NCI-H446 treated with DMSO at 0.1 percent for 48 hours (cell line): ENCODE data around the gene SMARCB1.

Source experiments
- DNase-seq: peaks from one replicate; lab custom pipeline; 2025; lab: John Stamatoyannopoulos, UW

Gene SMARCB1

DNA sequence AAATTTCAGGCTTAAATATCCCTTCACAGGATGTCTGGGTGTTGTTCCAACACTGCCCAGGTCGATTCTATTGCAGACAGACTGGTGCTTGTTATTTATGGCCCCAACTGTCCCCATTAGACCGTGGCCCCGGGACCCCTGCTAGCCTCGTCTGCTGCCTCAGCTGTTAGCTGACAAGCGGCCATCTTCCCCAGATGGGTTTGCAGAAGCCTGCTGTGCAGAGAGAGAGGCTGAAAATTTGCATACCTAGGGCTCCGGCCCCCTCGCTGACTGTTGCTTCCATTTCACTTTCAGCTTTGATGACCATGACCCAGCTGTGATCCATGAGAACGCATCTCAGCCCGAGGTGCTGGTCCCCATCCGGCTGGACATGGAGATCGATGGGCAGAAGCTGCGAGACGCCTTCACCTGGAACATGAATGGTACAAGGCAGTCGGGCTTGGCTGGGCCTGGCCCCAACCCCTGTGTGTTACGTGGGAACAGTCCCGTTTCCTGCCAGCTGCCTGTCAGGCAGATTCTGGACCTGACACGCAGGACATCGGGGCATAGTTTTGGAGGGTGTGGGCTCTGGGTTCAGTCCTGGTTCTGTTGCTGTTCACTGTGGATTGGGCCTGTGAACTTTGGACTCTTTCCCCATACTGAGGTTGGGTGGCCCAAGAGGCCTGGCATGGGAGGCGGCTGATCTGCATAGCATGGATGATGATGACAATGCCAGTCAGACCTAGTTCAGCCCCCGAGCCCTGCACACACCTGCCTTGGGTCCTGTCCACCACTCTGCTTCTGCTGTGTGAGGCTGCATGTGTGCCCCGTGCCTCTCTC is 16.4 kb downstream of the SMARCB1 start:
- no peak for DNase-seq

DNA sequence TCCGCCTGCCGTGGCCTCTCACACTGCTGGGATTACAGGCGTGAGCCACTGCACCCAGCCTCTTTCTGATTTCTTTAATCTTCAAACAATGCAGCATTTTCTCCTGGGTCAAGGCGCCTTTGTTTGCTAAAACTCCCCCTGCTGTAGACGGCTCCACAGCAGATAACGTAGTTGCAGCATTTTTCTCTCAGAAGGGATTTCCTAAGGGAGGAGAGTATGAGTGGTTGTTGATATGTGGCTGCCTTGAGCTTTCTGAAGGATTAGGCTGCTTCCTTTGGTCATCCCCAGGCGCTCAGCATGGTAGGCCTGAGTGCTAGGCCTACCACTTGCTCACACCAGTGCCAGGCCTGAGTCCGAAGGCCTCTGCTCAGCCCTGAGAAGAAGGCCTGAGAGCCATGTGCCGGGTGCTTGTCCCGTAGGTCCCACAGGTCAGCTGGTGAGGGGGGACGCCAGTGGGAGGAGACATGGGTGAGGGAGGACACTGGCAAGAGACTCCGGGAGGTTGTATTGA is 18.1 kb downstream of the SMARCB1 start:
- no peak for DNase-seq

DNA sequence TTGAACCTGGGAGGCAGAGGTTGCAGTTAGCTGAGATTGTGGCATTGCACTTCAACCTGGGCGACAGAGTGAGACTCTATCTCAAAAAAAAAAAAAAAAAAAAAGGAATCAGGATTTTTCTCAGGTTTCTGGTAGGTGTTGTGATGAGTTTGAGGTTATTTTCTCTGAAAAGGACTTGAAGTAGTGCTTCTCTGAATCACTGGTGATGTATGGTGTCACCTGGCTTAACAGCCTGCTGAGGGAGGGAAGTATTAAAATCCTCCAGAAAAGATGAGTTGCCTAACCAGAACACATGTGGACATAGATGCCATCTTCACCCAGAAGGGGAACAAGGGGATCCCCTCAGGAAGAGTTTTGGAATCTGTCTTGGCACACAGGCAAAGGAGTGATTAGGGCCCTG is 20.1 kb downstream of the SMARCB1 start:
- no peak for DNase-seq

DNA sequence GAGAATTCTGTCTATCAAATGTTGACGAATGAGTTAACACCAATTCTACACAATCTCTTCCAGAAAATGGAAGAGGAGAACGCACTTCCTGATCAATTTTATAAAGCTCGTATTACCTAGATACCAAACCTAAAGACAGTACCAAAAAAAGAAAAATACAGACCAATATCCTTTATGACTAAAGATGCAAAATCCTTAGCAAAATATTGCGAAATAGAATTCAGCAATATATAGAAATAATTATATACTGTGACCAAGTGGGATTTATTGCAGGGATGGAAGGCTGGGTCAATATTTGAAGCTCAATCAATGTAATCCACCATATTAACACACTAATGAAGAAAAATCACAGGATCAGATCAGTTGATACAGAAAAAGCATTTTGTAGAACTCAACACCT is 25.6 kb downstream of the SMARCB1 start:
- no peak for DNase-seq

DNA sequence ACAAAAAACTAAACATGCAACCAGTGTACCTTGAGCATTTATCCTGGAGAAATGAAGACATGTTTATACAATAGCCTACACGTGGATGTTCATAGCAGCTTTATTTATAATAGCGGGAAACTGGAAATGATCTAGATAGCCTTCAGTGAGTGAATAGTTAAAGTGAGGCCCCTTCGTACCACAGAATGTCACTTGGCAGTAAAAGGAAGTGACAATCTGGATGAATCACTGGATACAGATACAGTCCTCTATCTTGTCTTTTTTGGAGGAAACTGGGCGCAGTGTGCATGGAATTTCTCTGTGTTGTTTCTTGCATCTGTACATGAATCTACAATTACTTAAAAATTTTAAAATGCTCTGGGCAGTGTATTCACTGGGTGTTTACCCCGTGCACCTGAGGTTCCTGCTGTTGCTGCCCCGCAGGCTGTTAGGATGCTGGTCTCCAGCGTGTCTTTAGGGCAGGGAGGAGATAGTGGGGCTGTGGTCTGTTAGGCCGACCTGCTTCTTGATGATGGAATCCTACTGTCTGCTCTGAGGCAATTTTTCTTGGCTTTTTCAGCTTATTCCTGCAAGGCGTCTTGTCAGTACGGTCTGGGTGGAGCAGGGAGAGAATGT is 28.9 kb downstream of the SMARCB1 start:
- DNase-seq, result no peak

DNA sequence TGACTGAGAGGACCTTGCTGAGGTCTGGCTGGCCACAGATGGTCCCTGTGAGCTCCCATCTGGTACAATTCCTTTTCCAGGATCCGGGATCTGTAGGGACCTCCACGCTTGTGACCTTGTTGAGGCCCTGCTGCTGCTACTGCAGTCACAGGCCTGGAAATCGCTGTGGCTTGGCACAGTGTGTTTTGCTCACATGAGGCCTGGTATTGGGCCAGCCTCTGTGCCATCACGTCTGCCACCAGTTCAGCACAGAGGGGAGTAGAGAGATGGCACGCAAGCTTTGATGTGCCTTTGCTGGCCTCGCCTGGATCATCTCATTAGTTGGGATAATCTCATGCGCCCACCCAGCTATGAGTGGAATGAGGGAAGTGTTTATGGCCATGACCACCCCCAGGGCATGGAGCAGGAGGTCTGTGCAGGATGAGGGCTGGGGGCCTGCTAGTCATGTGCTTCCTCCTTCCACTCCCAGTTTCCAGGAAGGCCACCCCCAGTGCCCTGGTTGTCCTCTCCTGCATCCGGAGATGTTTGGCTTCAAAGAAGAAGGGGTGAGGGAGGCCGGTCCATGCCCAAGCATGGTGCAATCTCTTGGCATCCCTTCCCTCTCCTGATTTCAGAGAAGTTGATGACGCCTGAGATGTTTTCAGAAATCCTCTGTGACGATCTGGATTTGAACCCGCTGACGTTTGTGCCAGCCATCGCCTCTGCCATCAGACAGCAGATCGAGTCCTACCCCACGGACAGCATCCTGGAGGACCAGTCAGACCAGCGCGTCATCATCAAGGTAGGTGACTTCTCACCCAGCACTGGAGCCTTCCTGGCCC is 29.6 kb downstream of the SMARCB1 start:
- DNase-seq, result peak; percentile 59

DNA sequence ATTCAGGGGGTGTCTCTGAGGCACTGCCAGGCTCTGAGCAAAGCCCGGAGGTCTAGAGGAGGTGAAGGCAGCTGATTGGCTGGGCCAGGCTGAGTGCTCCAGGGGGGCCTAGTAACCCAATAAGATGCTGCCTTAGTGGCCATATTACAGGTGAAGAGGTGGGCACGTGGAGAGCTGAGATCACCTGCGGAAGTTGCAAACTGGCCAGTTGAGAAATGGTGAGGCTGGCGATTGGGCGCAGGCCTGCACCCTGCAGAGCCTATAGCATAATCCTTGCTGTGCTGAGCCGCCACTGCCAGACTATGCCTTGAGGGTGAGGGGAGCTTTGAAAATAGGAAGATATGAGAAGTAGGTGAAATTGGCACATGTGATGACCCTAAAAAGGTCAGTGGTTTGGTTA is 30.4 kb downstream of the SMARCB1 start:
- no peak for DNase-seq

DNA sequence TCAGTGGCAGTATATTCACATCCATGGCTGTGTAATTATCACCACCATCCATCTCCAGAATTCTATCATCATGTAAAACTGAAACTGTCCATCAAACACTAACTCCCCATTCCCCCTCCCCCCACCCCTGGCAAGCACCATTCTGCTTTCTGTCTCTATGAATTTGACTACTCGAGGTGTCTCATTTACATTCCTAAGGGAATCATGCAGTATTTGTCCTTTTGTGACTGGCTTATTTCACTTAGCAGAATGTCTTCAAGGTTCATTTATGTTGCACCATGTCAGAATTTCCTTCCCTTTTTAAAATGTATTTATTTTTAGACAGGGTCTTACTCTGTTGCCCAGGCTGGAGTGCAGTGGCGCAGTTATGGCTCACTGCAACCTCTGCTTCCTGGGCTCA is 31.8 kb downstream of the SMARCB1 start:
- DNase-seq, result no peak

DNA sequence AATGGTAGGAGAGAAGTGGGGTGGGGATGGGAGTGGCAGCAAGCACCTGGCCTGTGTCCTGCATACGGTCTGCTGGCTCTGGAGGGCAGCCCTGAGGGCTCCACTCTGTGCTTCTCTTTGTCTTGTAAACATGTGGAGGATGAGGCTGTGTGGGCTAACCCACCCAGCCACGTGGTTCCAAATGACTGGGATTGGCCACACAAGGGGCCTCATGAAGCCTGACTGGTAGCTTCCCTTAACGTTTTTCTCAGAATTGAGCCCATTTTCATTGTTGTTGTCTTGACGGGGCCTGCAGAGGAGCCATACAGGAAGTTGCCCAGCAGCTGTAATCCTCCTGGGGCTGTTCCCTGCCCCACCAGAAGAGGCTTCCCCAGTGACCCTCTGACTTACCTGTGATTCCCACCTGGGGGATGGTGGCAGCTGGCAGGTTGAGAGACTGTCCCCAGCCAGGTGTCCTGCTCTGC is 34.0 kb downstream of the SMARCB1 start:
- DNase-seq, result no peak

DNA sequence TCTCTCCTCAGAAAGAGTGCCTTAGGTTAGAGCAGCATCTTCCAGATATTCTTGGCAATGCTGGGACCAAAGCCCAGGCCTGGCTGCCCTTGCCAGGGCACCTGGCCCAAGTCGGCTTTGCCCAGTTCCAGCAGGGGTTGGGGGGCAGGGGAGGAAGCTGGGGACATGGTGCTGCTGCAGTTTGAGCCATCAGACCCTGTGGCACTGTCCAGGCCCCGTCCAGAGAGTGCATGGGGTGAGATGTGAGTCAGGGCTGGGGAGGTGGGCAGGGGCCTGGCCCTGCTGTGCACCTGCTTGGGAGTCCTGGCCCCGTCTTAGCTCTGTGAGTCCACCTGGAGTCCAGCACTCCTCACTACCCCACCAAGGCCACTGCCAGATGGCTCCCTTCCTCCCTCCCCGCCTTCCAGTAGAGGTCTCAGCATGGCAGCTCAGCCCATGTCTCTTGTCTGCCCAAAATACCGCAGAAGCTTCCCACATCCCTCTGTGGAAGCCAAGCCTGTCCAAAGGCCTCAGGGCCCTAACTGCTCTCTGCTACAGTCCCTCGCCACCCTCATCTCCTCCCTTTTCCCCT is 35.4 kb downstream of the SMARCB1 start:
- DNase-seq, result no peak

DNA sequence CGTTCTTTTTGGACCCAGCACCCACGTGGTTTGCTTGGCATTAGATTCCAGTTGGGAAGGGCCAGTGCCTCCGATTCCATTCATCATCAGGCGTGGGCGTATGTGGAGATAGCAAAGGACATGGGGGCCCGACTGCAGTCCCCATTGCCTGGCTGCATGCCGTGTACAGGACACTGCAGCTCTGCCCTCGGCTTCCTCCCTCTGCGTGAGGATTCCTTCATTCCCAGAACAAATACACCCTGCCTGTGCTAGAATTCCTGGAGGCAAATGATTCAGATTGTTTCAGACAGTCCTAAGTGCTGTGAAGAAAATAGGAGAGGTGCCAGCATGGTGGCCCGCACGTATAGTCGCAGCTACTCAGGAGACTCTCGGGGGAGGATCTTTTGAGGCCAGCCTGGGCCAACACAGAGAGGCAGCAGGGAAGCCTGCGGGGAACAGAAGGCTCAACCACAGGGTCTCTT is 36.6 kb downstream of the SMARCB1 start:
- DNase-seq, result no peak

DNA sequence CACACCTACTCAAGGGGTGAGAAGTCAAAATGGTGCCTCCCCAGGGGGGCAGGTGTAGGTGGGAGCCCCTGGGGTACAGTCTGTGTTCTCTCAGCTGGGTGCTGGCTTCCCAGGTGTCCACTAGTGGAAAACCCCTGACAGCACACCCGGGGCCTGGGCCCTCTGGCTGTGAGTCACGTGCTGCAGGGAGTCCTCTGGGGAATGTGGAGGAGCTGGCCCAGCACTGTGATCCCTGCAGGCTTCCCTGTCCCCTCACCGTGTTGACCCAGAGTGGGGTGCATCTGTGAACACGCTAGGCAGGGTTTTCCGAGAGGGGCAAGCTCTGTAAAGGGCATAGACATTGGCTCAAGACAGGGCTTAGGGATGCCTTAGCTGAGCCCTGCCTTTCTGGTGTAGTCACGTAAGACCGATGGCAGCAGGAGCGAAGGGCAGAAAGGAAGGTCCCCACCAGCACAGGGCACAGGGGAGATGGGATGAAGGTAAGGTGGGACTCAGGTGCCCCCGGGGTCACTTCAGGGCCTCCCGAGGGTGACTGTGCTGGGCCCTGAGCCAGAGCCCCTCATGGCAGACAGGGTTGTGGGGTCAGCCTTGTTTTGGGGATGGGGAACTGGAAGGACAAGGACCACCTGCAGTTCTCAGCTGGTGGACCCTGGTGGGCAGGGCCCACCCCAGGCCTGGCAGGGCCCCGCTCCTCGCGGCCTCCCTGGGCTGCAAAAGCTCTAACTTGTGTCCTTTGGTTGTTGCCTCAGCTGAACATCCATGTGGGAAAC is 37.9 kb downstream of the SMARCB1 start:
- no peak for DNase-seq

DNA sequence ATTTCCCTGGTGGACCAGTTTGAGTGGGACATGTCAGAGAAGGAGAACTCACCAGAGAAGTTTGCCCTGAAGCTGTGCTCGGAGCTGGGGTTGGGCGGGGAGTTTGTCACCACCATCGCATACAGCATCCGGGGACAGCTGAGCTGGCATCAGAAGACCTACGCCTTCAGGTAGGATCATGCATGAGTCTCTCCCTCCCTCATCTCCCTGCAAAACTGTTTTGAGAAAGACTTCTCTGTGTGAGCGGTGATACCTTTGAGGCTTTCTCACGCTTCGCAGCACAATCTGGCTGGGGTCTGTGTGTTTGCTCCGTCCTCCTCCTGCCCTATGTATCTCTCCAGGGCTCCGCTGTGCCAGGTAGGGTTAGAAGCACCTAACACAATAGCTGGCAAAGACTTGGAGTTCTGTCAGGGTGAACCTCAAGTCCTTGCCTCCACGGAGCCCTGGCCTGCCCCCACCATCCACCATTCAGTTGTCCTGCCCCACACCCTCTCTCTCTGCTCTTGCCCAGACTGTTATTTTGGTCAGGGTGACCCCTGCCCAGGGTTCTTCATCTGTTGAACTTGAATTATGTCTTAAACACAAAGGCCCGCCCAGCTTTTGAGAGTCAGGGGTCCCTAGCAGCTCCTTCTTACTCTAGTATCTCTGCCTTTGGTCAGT is 38.6 kb downstream of the SMARCB1 start:
- DNase-seq, result no peak

DNA sequence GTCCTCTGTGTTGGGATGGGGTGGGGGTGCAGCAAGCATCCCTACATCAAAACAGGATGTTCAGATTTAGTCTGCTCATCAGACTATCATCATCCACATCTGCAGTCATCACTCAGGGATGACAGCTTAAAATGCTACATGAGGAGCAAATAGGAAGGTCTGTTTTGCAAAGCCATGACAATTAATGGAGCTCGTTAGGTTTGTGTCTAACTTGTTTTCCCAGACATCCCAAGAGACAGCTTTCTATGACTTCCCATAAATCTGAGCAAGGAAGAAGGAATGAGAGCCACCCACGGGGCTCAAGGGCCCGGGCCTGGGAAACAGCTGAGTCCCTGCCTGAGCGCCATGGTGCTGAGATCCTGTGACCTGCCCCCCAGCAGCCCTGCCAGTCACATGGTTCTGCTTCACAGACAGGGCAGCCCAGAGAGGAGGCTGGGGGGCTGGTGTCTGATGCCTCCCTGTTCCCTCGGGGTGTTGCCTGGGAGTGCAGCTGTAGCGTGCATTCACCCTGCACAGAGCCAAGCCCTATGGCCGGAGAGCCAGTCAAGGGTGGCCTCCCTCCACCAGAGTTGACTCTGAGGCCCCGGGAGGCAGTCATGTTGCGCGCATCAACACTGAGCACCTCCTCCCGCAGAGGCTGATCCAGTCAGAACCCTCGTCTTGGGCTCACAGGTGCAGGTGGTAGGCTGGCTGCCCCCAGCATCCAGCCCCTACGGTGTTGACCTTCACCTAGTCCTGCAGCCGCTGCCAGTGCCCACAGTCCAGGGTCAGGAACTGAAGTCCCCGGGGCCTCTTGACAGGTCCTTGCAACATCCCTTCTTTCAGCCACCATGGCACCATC is 40.0 kb downstream of the SMARCB1 start:
- DNase-seq, result no peak

DNA sequence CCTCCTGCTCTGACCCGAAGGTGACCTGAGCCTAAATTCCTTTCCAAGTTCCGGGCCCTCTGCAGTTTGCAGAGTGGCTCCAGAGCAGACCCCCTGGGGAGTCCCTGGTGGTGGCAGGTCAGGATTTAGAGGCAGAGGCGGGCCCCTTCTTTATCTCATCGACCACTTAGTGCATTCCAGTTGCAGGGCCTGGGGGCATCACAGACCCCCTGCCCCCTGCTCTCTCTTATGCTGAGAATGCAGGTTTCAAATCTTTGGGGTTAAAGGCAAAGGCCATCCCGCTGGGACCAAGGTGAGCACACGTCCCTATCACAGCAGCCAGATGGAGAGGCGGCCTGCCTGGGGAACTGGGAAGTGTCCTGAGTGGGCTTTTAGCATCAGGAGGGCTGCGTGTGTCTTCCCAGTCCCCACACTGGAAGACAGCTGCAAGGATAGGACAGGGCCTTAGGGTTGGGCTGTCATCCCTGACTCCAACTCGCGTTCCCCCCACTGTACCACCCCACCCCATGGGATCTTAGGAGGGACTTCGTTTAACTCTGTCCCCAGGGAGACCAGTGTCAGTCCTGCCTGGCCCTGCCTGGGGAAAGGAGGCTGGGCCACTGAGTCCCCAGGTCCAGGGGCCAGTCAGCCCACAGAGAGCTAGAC is 40.7 kb downstream of the SMARCB1 start:
- DNase-seq, result no peak

DNA sequence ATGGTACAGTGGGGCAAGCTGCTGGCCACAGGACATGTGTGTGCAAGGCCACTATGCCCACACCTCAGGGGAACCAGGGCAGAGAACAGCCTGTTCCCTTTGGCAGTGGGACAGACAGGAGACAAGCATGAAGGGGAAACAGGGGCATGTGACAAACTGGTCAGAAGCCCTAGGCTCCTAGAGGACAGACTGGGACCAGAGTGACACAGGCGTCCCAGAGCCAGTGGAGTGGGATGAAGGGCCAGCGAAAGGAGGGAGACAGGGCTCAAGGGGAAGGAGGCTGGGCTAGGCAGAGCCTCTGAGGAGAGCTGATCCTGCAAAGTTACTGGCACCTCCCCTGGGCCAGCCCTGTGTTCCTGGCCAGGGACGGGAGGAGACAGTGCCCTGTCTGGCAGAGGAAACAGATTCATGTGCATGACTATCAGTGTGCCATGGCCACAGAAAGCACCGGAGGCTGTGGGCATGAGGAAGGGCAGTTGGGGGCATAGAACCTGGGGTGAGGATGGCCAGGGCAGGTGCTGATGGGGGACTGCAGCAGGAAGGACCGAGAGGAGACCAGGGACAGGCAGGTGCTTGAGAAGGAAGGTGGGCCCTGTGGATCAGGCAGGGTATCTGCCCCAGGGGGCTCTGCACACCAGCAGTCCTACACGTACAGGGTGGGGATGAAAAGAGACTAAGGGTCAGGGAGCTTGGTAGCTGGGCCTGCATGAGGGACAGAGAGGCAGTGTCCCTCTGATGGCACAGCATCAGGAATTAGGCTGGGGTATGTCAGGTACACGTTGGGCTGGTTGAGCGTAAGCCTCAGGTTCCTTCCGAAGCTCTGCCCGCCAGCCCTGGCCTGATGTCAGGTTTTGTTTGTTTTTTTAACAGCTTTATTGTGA is 42.3 kb downstream of the SMARCB1 start:
- no peak for DNase-seq

DNA sequence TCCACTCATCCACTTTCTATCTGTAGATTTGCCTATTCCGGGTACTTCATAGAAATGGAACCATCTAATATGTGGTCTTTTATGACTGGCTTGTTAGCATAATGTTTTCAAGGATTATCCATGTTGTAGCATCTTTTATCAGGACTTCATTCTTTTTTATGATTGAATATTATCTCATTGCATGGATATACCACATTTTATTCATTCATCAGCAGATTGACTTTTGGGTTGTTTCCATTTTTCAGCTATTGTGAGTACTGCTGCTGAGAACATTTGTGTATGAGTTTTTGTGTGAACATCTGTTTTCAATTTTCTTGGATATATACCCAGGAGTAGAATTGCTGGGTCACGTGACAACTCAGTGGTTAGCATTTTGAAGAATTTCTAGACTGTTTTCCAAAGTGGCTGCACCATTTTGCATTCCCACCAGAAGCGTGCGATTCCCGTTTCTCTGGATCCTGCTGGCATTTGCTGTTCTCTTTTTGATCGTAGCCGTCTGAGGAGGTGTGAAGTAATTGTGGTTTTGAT is 43.1 kb downstream of the SMARCB1 start:
- no peak for DNase-seq

DNA sequence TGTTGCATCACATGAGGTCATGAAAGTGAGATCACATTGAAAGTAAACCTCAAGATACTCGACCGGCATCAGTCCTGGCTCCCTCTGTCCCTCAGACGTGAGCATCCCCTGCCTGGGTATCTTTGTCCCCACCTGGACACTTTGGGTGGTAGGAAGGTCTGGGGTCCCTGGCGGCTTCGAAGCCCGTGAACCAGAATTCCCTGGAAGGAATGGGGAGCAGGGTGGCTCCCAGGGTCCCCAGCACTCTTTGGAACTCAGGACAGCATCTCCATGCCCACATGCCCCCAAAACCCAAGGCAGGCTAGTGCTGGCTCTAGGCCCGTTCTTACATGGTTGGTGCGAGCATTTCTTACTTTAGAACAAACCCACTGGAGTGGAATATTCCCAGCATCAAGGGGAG is 44.5 kb downstream of the SMARCB1 start:
- DNase-seq, result no peak
